Measurements from ENCODE around the gene EHBP1L1. TPM values are rescaled to one million over a fixed set of nuclear protein-coding genes. Genes with fewer than 3 reads are reported as not detected.

EHBP1L1 gene
- total RNA-seq, 4 donors from 2014 or later, result 186 to 472 (median 293) TPM

- H3K4me3 ChIP-seq, result no peak overlapping the region
- peaks cover 6 to 17% (median 15%) of the 10 kb centered on the region in 4 donors for H3K4me1 ChIP-seq
- DNase-seq (ENCODE audit: extremely low spot score), result no peak
- intact Hi-C loops (cut with DNase I), result no loop called here
- peaks cover 6 to 76% (median 69%) of the 10 kb centered on the region in 4 donors for H3K36me3 ChIP-seq
- H3K9me3 ChIP-seq, result no peaks in the 10 kb centered on the region
- no peak for TF ChIP-seq POLR2A (IDR thresholded peaks at IDR 0.05; ENCODE audit: low read depth)
- TF ChIP-seq, protein P1, sequence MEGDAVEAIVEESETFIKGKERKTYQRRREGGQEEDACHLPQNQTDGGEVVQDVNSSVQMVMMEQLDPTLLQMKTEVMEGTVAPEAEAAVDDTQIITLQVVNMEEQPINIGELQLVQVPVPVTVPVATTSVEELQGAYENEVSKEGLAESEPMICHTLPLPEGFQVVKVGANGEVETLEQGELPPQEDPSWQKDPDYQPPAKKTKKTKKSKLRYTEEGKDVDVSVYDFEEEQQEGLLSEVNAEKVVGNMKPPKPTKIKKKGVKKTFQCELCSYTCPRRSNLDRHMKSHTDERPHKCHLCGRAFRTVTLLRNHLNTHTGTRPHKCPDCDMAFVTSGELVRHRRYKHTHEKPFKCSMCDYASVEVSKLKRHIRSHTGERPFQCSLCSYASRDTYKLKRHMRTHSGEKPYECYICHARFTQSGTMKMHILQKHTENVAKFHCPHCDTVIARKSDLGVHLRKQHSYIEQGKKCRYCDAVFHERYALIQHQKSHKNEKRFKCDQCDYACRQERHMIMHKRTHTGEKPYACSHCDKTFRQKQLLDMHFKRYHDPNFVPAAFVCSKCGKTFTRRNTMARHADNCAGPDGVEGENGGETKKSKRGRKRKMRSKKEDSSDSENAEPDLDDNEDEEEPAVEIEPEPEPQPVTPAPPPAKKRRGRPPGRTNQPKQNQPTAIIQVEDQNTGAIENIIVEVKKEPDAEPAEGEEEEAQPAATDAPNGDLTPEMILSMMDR (IDR thresholded peaks at IDR 0.05), result no peak
- no peak for TF ChIP-seq EP300 (IDR thresholded peaks at IDR 0.05)
- TF ChIP-seq POLR2AphosphoS5 (IDR thresholded peaks at IDR 0.05), result no peak
- 84% methylated on average over 42 of the region's 49 CpGs for WGBS
- H3K27me3 ChIP-seq, result no peaks in the 10 kb centered on the region
- H3K27ac ChIP-seq (replicated peaks in 1 of 4), result no peak overlapping the region
Measured at GRCh38 chr11:65599216-65599954, 23.5 kb downstream of the EHBP1L1 start.

GRCh38 chr11:65599955-65600246, 24.0 kb downstream of the EHBP1L1 start:
- WGBS, result 100% methylated on average over 1 of the region's 6 CpGs
- Histone ChIP-seq H3K27ac (replicated peaks in 1 of 4) (no peak overlapping the region), H3K9me3 (no peaks in the 10 kb centered on the region), H3K4me1 (peaks cover 6 to 13% (median 12%) of the 10 kb centered on the region in 4 donors), H3K27me3 (no peaks in the 10 kb centered on the region), H3K4me3 (no peak overlapping the region), H3K36me3 (peaks cover 9 to 81% (median 74%) of the 10 kb centered on the region in 4 donors)
- DNase-seq (ENCODE audit: extremely low spot score), result no peak
- intact Hi-C loops (cut with DNase I), result no loop called here
- TF ChIP-seq POLR2A (IDR thresholded peaks at IDR 0.05; ENCODE audit: low read depth) (no peak), POLR2AphosphoS5 (IDR thresholded peaks at IDR 0.05) (no peak), EP300 (IDR thresholded peaks at IDR 0.05) (no peak)
- TF ChIP-seq, protein P1 (IDR thresholded peaks at IDR 0.05), result no peak

DNA sequence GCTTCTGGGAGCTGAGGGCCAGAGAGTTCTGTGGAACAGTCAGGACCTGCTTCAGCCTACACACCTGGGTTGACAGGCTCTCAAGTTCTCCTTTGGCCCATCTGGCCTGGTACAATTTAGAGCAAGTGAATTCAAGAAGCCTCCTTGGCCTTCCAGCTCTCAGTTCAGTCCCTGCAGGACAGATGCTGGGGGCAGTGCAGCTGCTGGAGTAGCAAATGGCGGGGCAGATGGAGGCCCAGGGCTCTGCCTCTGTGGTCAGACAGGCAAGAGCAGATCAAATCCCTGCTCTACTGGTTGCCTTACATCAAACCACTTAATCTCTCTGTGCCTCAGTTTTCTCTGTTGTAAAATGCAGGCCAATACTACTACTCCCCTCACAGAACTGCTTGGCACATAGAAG, 28.4 kb downstream of the EHBP1L1 start:
- intact Hi-C loops (cut with DNase I), result no loop called here
- peak overlapping the region in 1 of 4 donors; percentile 96 for H3K27ac ChIP-seq (replicated peaks in 1 of 4)
- peaks cover 25 to 91% (median 78%) of the 10 kb centered on the region in 4 donors for H3K36me3 ChIP-seq
- no peak overlapping the region for H3K4me3 ChIP-seq
- 100% methylated on average over 1 of the region's 1 CpG for WGBS
- no peak for DNase-seq (ENCODE audit: extremely low spot score)
- H3K9me3 ChIP-seq, result no peaks in the 10 kb centered on the region
- TF ChIP-seq POLR2AphosphoS5 (IDR thresholded peaks at IDR 0.05), result no peak
- no peak for TF ChIP-seq EP300 (IDR thresholded peaks at IDR 0.05)
- TF ChIP-seq, protein P1 (IDR thresholded peaks at IDR 0.05), result no peak
- no peak for TF ChIP-seq POLR2A (IDR thresholded peaks at IDR 0.05; ENCODE audit: low read depth)
- H3K4me1 ChIP-seq, result peaks cover 23 to 38% (median 34%) of the 10 kb centered on the region in 4 donors
- no peaks in the 10 kb centered on the region for H3K27me3 ChIP-seq

GRCh38 chr11:65606876-65607613, 31.2 kb downstream of the EHBP1L1 start:
- H3K27ac ChIP-seq (replicated peaks in 1 of 4), result peak overlapping the region; percentile 83 to 96 (median 84)
- TF ChIP-seq POLR2A (IDR thresholded peaks at IDR 0.05; ENCODE audit: low read depth) (no peak), EP300 (IDR thresholded peaks at IDR 0.05) (peak; percentile 58), POLR2AphosphoS5 (IDR thresholded peaks at IDR 0.05) (peak; percentile 69 to 74)
- WGBS, result 40% methylated on average over 14 of the region's 67 CpGs
- no peaks in the 10 kb centered on the region for H3K27me3 ChIP-seq
- H3K36me3 ChIP-seq, result peaks cover 25 to 77% (median 69%) of the 10 kb centered on the region in 4 donors
- peaks cover 47 to 66% (median 62%) of the 10 kb centered on the region in 4 donors for H3K4me1 ChIP-seq
- intact Hi-C loops (cut with DNase I), result no loop called here
- peak; percentile 99 for DNase-seq (ENCODE audit: extremely low spot score)
- H3K9me3 ChIP-seq, result no peaks in the 10 kb centered on the region
- H3K4me3 ChIP-seq, result peak overlapping the region; percentile 44 to 50 (median 46)
